ENCODE measurements around the gene ZBTB11.

The ZBTB11 gene

DNA sequence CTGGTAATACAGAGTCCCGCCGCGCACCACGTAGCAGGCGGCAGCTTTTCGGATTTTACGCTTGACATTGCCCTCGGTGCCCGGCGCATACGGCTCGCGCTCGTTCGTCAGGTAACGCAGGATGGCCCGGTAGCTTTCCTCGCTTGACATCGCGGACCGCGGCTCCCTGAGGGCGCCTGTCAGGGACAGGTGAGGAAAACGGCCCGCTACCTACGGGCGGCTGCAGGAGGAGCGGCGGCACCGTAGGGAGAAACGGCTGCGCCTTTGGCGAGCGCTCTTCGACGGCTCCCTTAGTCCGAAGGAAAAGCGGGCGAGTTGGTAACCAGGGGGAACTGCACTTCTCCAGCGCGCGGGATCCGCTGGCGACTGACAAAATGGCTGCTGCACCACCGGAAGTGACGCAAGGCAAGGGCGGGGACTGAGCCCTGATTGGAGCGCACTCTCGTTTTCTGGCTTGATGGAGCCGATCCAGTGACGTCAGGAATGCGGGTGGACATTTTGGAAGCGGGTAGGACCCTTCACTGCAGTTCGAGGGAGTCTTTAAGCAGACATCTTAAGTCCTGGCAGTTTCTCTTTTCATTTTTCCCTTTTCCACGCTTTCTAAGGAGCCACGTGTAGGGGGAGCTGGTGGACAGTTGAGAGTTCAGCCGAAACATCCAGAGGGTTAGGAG, at the start of gene ZBTB11:
TSS of gene ZBTB11 (minus strand) at position 368 of the 671 bp plus-strand sequence. CDS start at position 150, 218 bp downstream.
- Histone ChIP-seq H2AFZ (peak within 1 kb of the TSS; percentile 98), H3K9ac (peak within 1 kb of the TSS; percentile 88), H3K36me3 (ENCODE audit: control insufficient read depth, insufficient read depth, low read length) (no peaks in the 10 kb centered on the region), H3K79me2 (peaks cover 26% of the 10 kb centered on the region), H3K4me3 (ENCODE audit: low read depth, low read length) (peak within 1 kb of the TSS; percentile 88), H3K27ac (peak within 1 kb of the TSS; percentile 96), H3K27me3 (ENCODE audit: control insufficient read depth, insufficient read depth, low read length) (no peaks in the 10 kb centered on the region), H3K9me3 (ENCODE audit: control insufficient read depth, low read length) (no peaks in the 10 kb centered on the region), H3K4me1 (peaks cover 11% of the 10 kb centered on the region), H3K4me2 (ENCODE audit: low read length) (peak within 1 kb of the TSS; percentile 84)
- peak; percentile 64 for TF ChIP-seq CTCF (IDR thresholded peaks at IDR 0.05)

DNA sequence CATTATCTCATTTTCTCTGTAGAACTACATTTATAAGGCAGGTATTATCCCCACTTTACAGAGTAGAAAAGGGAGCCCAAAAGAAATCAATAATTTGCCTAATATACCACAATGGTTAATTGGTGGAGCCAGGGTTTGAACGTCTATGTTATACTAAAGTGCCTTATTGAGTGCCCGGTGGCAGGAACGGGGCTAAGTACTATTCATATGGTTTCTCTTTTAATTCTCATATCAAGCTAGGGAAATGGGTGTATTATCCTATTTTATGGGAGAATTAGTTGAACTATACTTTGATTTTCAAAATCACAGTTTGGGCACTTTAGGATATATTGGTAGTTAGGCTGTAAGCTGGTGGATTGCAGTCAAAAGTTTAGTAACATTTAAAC, 49.0 kb upstream of the ZBTB11 start:
- H3K36me3 ChIP-seq (ENCODE audit: control insufficient read depth, insufficient read depth, low read length): no peaks in the 10 kb centered on the region
- H3K4me1 ChIP-seq: no peaks in the 10 kb centered on the region
- no peak overlapping the region for H3K27ac ChIP-seq
- TF ChIP-seq CTCF (IDR thresholded peaks at IDR 0.05): no peak
- no peaks in the 10 kb centered on the region for H3K27me3 ChIP-seq (ENCODE audit: control insufficient read depth, insufficient read depth, low read length)
- no peaks in the 10 kb centered on the region for H3K9me3 ChIP-seq (ENCODE audit: control insufficient read depth, low read length)
- peak overlapping the region; percentile 66 for H3K4me2 ChIP-seq (ENCODE audit: low read length)
- peak overlapping the region; percentile 87 for H2AFZ ChIP-seq
- peak overlapping the region; percentile 98 for H3K4me3 ChIP-seq (ENCODE audit: low read depth, low read length)
- no peak overlapping the region for H3K9ac ChIP-seq
- peaks cover 3% of the 10 kb centered on the region for H3K79me2 ChIP-seq

DNA sequence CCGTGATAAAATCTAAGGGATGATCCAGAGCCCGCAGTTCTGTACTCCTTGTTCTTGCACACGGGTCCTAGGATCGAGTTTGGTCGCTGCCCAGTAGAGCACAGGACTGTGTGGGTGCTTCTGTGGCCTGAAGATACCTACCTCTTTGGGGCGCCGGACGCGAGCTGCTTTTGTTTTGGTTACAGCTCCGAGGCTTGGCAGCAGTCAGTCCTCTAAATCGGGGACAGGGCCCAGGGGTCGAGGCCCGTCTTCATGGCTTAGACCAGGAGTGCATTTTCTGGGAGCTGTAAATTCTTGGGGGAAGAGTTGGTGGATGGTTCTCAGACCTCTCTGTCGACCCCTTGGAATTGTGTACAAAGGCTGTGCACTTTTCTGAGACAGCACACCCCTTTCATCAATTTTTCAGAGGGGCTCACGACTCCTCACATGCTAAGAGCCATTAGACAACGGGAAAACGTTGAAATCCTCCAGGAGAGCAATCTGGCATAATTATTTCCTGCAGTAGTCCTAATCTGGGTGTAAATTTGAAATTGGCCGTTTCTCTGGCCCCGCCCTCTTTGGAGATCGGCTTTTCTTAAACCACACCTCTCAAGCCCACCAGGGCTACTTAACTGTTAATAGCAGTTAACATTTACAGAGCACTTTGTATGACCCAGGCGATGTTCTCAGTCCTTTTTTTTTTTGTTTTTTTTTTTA, 48.4 kb upstream of the ZBTB11 start:
- no peaks in the 10 kb centered on the region for H3K4me1 ChIP-seq
- no peak overlapping the region for H3K9ac ChIP-seq
- H3K9me3 ChIP-seq (ENCODE audit: control insufficient read depth, low read length): no peaks in the 10 kb centered on the region
- H3K27ac ChIP-seq: peak overlapping the region; percentile 80
- H3K79me2 ChIP-seq: peaks cover 3% of the 10 kb centered on the region
- H3K36me3 ChIP-seq (ENCODE audit: control insufficient read depth, insufficient read depth, low read length): no peaks in the 10 kb centered on the region
- H3K4me3 ChIP-seq (ENCODE audit: low read depth, low read length): peak overlapping the region; percentile 98
- peak overlapping the region; percentile 66 for H3K4me2 ChIP-seq (ENCODE audit: low read length)
- peak overlapping the region; percentile 87 for H2AFZ ChIP-seq
- no peaks in the 10 kb centered on the region for H3K27me3 ChIP-seq (ENCODE audit: control insufficient read depth, insufficient read depth, low read length)
- no peak for TF ChIP-seq CTCF (IDR thresholded peaks at IDR 0.05)

GRCh38 chr3:101724329-101725193, 47.6 kb upstream of the ZBTB11 start, which contains the start of gene CEP97:
CEP97 (plus strand) TSS chr3:101724614; CDS start chr3:101724677, 63 bp downstream.
- H3K27me3 ChIP-seq (ENCODE audit: control insufficient read depth, insufficient read depth, low read length): no peaks in the 10 kb centered on the region
- H3K27ac ChIP-seq: peak within 1 kb of the TSS; percentile 80
- peak within 1 kb of the TSS; percentile 66 for H3K4me2 ChIP-seq (ENCODE audit: low read length)
- H3K9me3 ChIP-seq (ENCODE audit: control insufficient read depth, low read length): no peaks in the 10 kb centered on the region
- H2AFZ ChIP-seq: peak within 1 kb of the TSS; percentile 87
- no peak for TF ChIP-seq CTCF (IDR thresholded peaks at IDR 0.05)
- H3K4me3 ChIP-seq (ENCODE audit: low read depth, low read length): peak within 1 kb of the TSS; percentile 98
- no peak within 1 kb of the TSS for H3K9ac ChIP-seq
- peaks cover 3% of the 10 kb centered on the region for H3K79me2 ChIP-seq
- no peaks in the 10 kb centered on the region for H3K36me3 ChIP-seq (ENCODE audit: control insufficient read depth, insufficient read depth, low read length)
- H3K4me1 ChIP-seq: no peaks in the 10 kb centered on the region
